Gastrocnemius medialis (tissue), 4 donors: Measurements from ENCODE around the gene KCNQ1.

Experiments used
- POLR2A ChIP-seq, 2 donors: fragments of 450-650 bp; IDR thresholded peaks; one replicate each; pipeline ENCODE4 v1.6.1; 2017; ENCODE audit warnings: antibody characterized with exemption in 2 of 2, mild to moderate bottlenecking in 2 of 2, moderate library complexity in 2 of 2
- TF ChIP-seq, protein P1 (sequence below), 5 experiments: fragments of 450-650 bp in 3 of 5; fragments of 200-600 bp in 2 of 5; sonication (generic) in 2 of 5; IDR thresholded peaks in 4 of 5; conservative IDR thresholded peaks in 1 of 5; 1 replicate in 4 of 5; 2 replicates in 1 of 5; pipeline ENCODE4 v1.5.1; 2016 to 2019; ENCODE audit warnings: antibody characterized with exemption in 5 of 5, mild to moderate bottlenecking in 3 of 5, moderate library complexity in 3 of 5

DNA sequence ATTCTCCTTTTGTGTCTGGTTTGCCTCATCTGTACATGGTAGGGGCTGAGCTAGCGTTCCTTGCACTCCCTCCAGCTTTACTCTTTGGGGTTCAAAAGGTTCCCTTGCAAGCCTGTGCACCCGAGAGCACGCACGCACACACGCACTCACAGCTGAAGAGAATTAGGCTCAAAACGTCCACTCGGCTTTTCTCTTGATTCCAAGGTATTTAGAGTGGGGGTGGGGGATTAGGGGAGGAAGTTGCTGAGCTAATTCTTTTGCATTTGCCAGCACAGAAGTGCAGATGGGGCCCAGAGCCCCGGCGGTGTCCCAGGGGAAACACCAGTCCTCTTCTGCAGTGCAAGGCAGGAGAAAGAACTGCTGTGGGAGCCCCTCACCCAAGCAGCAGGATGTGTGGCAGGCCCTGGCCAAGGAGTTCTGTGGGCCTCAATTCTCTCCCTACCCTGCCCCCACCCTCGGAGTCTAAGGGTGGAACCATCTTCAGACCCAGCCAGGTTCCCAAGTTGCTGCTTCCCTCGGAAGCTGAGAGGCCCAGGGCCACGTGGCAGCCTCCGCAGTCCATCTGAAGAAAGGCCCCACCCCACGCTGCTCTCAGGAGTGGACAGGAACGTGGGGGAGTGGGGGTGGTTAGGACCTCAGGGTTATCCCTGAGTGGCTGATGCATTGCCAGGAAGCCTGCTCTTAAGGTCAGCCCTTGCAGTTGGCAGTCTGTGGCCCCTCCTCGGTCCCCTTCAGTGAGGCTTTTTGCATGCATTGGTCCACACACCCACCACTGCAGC lies 258.7 kb downstream of the KCNQ1 start:
- TF ChIP-seq POLR2A (IDR thresholded peaks at IDR 0.05): no peak
- TF ChIP-seq, protein P1, sequence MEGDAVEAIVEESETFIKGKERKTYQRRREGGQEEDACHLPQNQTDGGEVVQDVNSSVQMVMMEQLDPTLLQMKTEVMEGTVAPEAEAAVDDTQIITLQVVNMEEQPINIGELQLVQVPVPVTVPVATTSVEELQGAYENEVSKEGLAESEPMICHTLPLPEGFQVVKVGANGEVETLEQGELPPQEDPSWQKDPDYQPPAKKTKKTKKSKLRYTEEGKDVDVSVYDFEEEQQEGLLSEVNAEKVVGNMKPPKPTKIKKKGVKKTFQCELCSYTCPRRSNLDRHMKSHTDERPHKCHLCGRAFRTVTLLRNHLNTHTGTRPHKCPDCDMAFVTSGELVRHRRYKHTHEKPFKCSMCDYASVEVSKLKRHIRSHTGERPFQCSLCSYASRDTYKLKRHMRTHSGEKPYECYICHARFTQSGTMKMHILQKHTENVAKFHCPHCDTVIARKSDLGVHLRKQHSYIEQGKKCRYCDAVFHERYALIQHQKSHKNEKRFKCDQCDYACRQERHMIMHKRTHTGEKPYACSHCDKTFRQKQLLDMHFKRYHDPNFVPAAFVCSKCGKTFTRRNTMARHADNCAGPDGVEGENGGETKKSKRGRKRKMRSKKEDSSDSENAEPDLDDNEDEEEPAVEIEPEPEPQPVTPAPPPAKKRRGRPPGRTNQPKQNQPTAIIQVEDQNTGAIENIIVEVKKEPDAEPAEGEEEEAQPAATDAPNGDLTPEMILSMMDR (IDR thresholded peaks at IDR 0.05 in 4 of 5, conservative IDR thresholded peaks at IDR 0.05 in 1 of 5): no peak
